GM23338 (cell line): ENCODE measurements around the gene NRROS. TPM values are rescaled to one million over a fixed set of nuclear protein-coding genes. Genes with fewer than 3 reads are reported as not detected.
A peak's percentile ranks its signal among the peaks of the same experiment; 100 is the strongest.

ENCODE experiments used
- ATAC-seq: fragments of 200-7000 bp; cut with Tn5 transposase; 3 replicates; pipeline ENCODE4 v1.9.1; 2020
- DNase-seq: peaks from one replicate; pipeline ENCODE4 v3.0.0-alpha.2; 2015; ENCODE audit warnings: low spot score
- H2AFZ ChIP-seq: fragments of 200-600 bp; sonication (generic); 2 replicates; pipeline ENCODE4 v1.8.0; 2016; ENCODE audit warnings: antibody characterized with exemption, mild to moderate bottlenecking, moderate library complexity
- H3F3A ChIP-seq: fragments of 200-600 bp; sonication (generic); replicated peaks from 2 replicates; pipeline ENCODE4 v1.8.0; 2017; ENCODE audit warnings: antibody characterized with exemption, mixed run types, low read depth
- H3K27ac ChIP-seq: fragments of 200-600 bp; sonication (generic); 2 replicates; pipeline ENCODE4 v1.6.1; 2016; ENCODE audit warnings: low read depth
- H3K27me3 ChIP-seq: fragments of 200-600 bp; sonication (generic); 2 replicates; pipeline ENCODE4 v1.8.0; 2016; ENCODE audit warnings: mild to moderate bottlenecking, mixed run types, moderate library complexity; ENCODE audit not compliant: insufficient read depth
- H3K36me3 ChIP-seq: fragments of 200-600 bp; sonication (generic); 2 replicates; pipeline ENCODE4 v1.8.0; 2016; ENCODE audit warnings: mild to moderate bottlenecking; ENCODE audit not compliant: insufficient read depth
- H3K4me1 ChIP-seq: fragments of 200-600 bp; sonication (generic); 2 replicates; pipeline ENCODE4 v1.8.0; 2016; ENCODE audit warnings: mild to moderate bottlenecking, moderate library complexity; ENCODE audit not compliant: insufficient read depth
- H3K4me2 ChIP-seq: fragments of 200-600 bp; sonication (generic); 2 replicates; pipeline ENCODE4 v1.7.1; 2017; ENCODE audit warnings: mixed run types
- H3K4me3 ChIP-seq: fragments of 200-600 bp; sonication (generic); 2 replicates; pipeline ENCODE4 v1.6.1; 2016; ENCODE audit warnings: mixed run types
- H3K79me2 ChIP-seq: fragments of 200-600 bp; sonication (generic); replicated peaks from 2 replicates; pipeline ENCODE4 v1.8.0; 2017; ENCODE audit warnings: mild to moderate bottlenecking; ENCODE audit not compliant: insufficient read depth
- H3K9me2 ChIP-seq: fragments of 200-600 bp; sonication (generic); 2 replicates; pipeline ENCODE4 v1.8.0; 2017; ENCODE audit not compliant: insufficient read depth
- H4K20me1 ChIP-seq: fragments of 200-600 bp; sonication (generic); replicated peaks from 2 replicates; pipeline ENCODE4 v1.8.0; 2017; ENCODE audit warnings: mild to moderate bottlenecking; ENCODE audit not compliant: insufficient read depth
- H3K27ac Mint-ChIP-seq: 2 replicates; pipeline ENCODE4 v1.8.0; 2020; ENCODE audit warnings: inconsistent platforms, mild to moderate bottlenecking, moderate library complexity, mixed read lengths
- H3K27me3 Mint-ChIP-seq: 3 replicates; pipeline ENCODE4 v1.8.0; 2022; ENCODE audit warnings: low read depth, mild to moderate bottlenecking, moderate library complexity, mixed read lengths, inconsistent platforms; ENCODE audit not compliant: insufficient read depth, poor library complexity
- H3K36me3 Mint-ChIP-seq: 3 replicates; pipeline ENCODE4 v1.8.0; 2021; ENCODE audit warnings: low read depth, mild to moderate bottlenecking, inconsistent platforms, moderate library complexity, mixed read lengths
- H3K4me1 Mint-ChIP-seq: 3 replicates; pipeline ENCODE4 v1.8.0; 2020; ENCODE audit warnings: mild to moderate bottlenecking, inconsistent platforms, mixed read lengths
- H3K4me3 Mint-ChIP-seq: 3 replicates; pipeline ENCODE4 v1.8.0; 2021; ENCODE audit warnings: moderate library complexity, mild to moderate bottlenecking, inconsistent platforms, mixed read lengths
- H3K9me3 Mint-ChIP-seq: 3 replicates; pipeline ENCODE4 v1.8.0; 2020; ENCODE audit warnings: moderate library complexity, mild to moderate bottlenecking, inconsistent platforms, mixed read lengths
- CREB1 ChIP-seq: fragments of 250-450 bp; sonication (Bioruptor Pico); IDR thresholded peaks from 2 replicates; pipeline ENCODE4 v1.5.0; 2020; ENCODE audit warnings: low read depth, mild to moderate bottlenecking, moderate library complexity
- CTCF ChIP-seq, 2 experiments: fragments of 200-600 bp in 1 of 2; sonication (generic) in 1 of 2; conservative IDR thresholded peaks; 2 replicates each; pipeline versions ENCODE4 v1.5.1 to v1.6.1; 2016 to 2017; ENCODE audit warnings: antibody characterized with exemption in 2 of 2, low read depth in 2 of 2, mild to moderate bottlenecking in 2 of 2, moderate library complexity in 1 of 2
- ETS1 ChIP-seq: IDR thresholded peaks from 2 replicates; pipeline ENCODE4 v1.6.1; 2016; ENCODE audit warnings: antibody characterized with exemption
- EZH2 ChIP-seq: fragments of 200-600 bp; sonication (generic); IDR thresholded peaks from one replicate; pipeline ENCODE4 v1.8.0; 2017; ENCODE audit warnings: antibody characterized with exemption, mild to moderate bottlenecking, low read depth; ENCODE audit not compliant: unreplicated experiment
- EZH2phosphoT487 ChIP-seq: fragments of 200-600 bp; sonication (generic); IDR thresholded peaks from one replicate; pipeline ENCODE4 v1.8.1; 2018; ENCODE audit warnings: antibody characterized with exemption; ENCODE audit not compliant: unreplicated experiment
- NANOG ChIP-seq: IDR thresholded peaks from 2 replicates; pipeline ENCODE4 v1.6.1; 2016; ENCODE audit warnings: antibody characterized with exemption, borderline replicate concordance
- POLR2AphosphoS5 ChIP-seq: IDR thresholded peaks from 2 replicates; pipeline ENCODE4 v1.6.1; 2016; ENCODE audit warnings: antibody characterized with exemption, low read depth
- REST ChIP-seq: IDR thresholded peaks from one replicate; pipeline ENCODE4 v1.6.1; 2018; ENCODE audit warnings: antibody characterized with exemption; ENCODE audit not compliant: unreplicated experiment
- STAT1 ChIP-seq: IDR thresholded peaks from one replicate; pipeline ENCODE4 v1.6.1; 2016; ENCODE audit warnings: antibody characterized with exemption; ENCODE audit not compliant: unreplicated experiment
- ZNF114 ChIP-seq: fragments of 250-450 bp; sonication (Bioruptor Pico); IDR thresholded peaks from 2 replicates; pipeline ENCODE4 v1.5.0; 2020; ENCODE audit warnings: mild to moderate bottlenecking, moderate library complexity
- polyA plus RNA-seq: library from polyadenylated mRNA; unstranded; fragments of >200 nt; fragmentation: Nextera tagmentation; extraction: Ambion mirVana; gene quantifications from 2 replicates; pipeline ENCODE4 v1.2.1, GENCODE V29; 2016
- total RNA-seq: library from RNA; depleted of rRNA; stranded (reverse); fragments of >200 nt; shearing (Covaris generic); gene quantifications from 2 replicates; pipeline ENCODE4 v1.2.3, GENCODE V29; 2014

NRROS gene
- total and polyA plus RNA-seq, 2 experiments from 2014 or later = 2.3 to 8.5 TPM

GRCh38 chr3:196627918-196628231, 11.6 kb upstream of the NRROS start:
- H3F3A ChIP-seq = peaks cover 12% of the 10 kb centered on the region
- 0 out of 2 replicates have a peak overlapping the region, but pooled peaks have one; percentile 2 for H3K27ac ChIP-seq
- no peak for ATAC-seq
- no peaks in the 10 kb centered on the region for H3K79me2 ChIP-seq
- DNase-seq = no peak
- no peak overlapping the region for H3K4me3 Mint-ChIP-seq
- H4K20me1 ChIP-seq = no peaks in the 10 kb centered on the region
- H3K27ac Mint-ChIP-seq = peak overlapping the region; percentile 79
- no peaks in the 10 kb centered on the region for H3K36me3 ChIP-seq
- H2AFZ ChIP-seq = no peak overlapping the region
- H3K4me2 ChIP-seq = no peak overlapping the region
- H3K36me3 Mint-ChIP-seq = no peaks in the 10 kb centered on the region
- H3K9me2 ChIP-seq = no peaks in the 10 kb centered on the region
- H3K27me3 ChIP-seq = no peaks in the 10 kb centered on the region
- no peak overlapping the region for H3K4me3 ChIP-seq
- peaks cover 22% of the 10 kb centered on the region for H3K4me1 Mint-ChIP-seq
- no peak for TF ChIP-seq NANOG
- TF ChIP-seq EZH2 = no peak
- TF ChIP-seq STAT1 = no peak
- no peak for TF ChIP-seq CTCF (conservative IDR thresholded peaks at IDR 0.05; ENCODE audit: low read depth in 2 of 2)
- TF ChIP-seq REST = no peak
- no peak for TF ChIP-seq ETS1
- no peak for TF ChIP-seq CREB1 (CRISPR knock-in tag)
- no peak for TF ChIP-seq POLR2AphosphoS5
- no peak for TF ChIP-seq ZNF114 (CRISPR knock-in tag)
- H3K9me3 Mint-ChIP-seq = no peaks in the 10 kb centered on the region
- peaks cover 5% of the 10 kb centered on the region for H3K27me3 Mint-ChIP-seq
- H3K4me1 ChIP-seq = peaks cover 10% of the 10 kb centered on the region

- no peaks in the 10 kb centered on the region for H3K9me2 ChIP-seq
- no peaks in the 10 kb centered on the region for H4K20me1 ChIP-seq
- no peak overlapping the region for H2AFZ ChIP-seq
- no peak overlapping the region for H3K27ac ChIP-seq
- H3K4me2 ChIP-seq = no peak overlapping the region
- peaks cover 9% of the 10 kb centered on the region for H3K27me3 Mint-ChIP-seq
- H3F3A ChIP-seq = peaks cover 18% of the 10 kb centered on the region
- no peaks in the 10 kb centered on the region for H3K36me3 ChIP-seq
- DNase-seq (no peak), ATAC-seq (no peak)
- H3K27me3 ChIP-seq = no peaks in the 10 kb centered on the region
- peaks cover 35% of the 10 kb centered on the region for H3K4me1 Mint-ChIP-seq
- no peaks in the 10 kb centered on the region for H3K36me3 Mint-ChIP-seq
- no peaks in the 10 kb centered on the region; the same call in 2 of the 3 replicates for H3K9me3 Mint-ChIP-seq
- H3K4me3 ChIP-seq = no peak overlapping the region
- H3K4me1 ChIP-seq = peaks cover 16% of the 10 kb centered on the region
- no peak overlapping the region for H3K27ac Mint-ChIP-seq
- H3K4me3 Mint-ChIP-seq = no peak overlapping the region
- no peaks in the 10 kb centered on the region for H3K79me2 ChIP-seq
- TF ChIP-seq POLR2AphosphoS5 = no peak
- TF ChIP-seq CTCF (conservative IDR thresholded peaks at IDR 0.05; ENCODE audit: low read depth in 2 of 2) = no peak
- no peak for TF ChIP-seq STAT1
- no peak for TF ChIP-seq EZH2
- no peak for TF ChIP-seq EZH2phosphoT487
These were observed 10.3 kb upstream of the NRROS start for GRCh38 chr3:196629228-196629627.
